ENCODE measurements around the gene MSL2. TPM values are rescaled to one million over a fixed set of nuclear protein-coding genes. Genes with fewer than 3 reads are reported as not detected.
"Not testable (repeated sequence)": the region's sequence is repeated elsewhere in the genome, so short reads cannot be mapped to it uniquely, and the experiment has no call there.

The MSL2 gene
- polyA plus RNA-seq, 6 donors from 2014 or later, result 24.4 to 60.5 (median 53.8) TPM

GRCh38 chr3:136120373-136121348 lies 75.5 kb downstream of the MSL2 start:
- peaks cover 0 to 3% of the 10 kb centered on the region in 2 donors for H3K36me3 Mint-ChIP-seq
- peak overlapping the region in 1 of 8 donors; percentile 55 for H3K4me3 Mint-ChIP-seq
- peaks cover 0 to 6% (median 2%) of the 10 kb centered on the region in 3 donors for H3K27me3 Mint-ChIP-seq
- H3K27ac Mint-ChIP-seq, result peak overlapping the region in 1 of 6 donors; percentile 72
- peaks cover 0 to 11% (median 1%) of the 10 kb centered on the region in 7 donors for H3K9me3 Mint-ChIP-seq
- peaks cover 6 to 16% (median 11%) of the 10 kb centered on the region in 3 donors for H3K4me1 Mint-ChIP-seq
- ATAC-seq (ENCODE audit: low read depth in 2 of 2) (peak in 1 of 2 donors; percentile 25), DNase-seq (peak; percentile 3)

GRCh38 chr3:136119783-136120182 lies 76.4 kb downstream of the MSL2 start:
- H3K27ac Mint-ChIP-seq; H3K27me3 Mint-ChIP-seq; ATAC-seq (ENCODE audit: low read depth in 2 of 2); H3K36me3 Mint-ChIP-seq; DNase-seq: not testable (repeated sequence)
- Mint-ChIP-seq H3K4me3 (peak overlapping the region in 1 of 8 donors; percentile 17), H3K9me3 (peaks cover 0 to 11% (median 2%) of the 10 kb centered on the region in 7 donors), H3K4me1 (peaks cover 6 to 16% (median 11%) of the 10 kb centered on the region in 3 donors)

GRCh38 chr3:136119332-136119731 lies 76.8 kb downstream of the MSL2 start:
- not testable (repeated sequence) for H3K27me3 Mint-ChIP-seq; H3K27ac Mint-ChIP-seq; ATAC-seq (ENCODE audit: low read depth in 2 of 2); DNase-seq; H3K36me3 Mint-ChIP-seq; H3K4me3 Mint-ChIP-seq
- H3K9me3 Mint-ChIP-seq, result peaks cover 0 to 11% (median 2%) of the 10 kb centered on the region in 7 donors
- H3K4me1 Mint-ChIP-seq, result peaks cover 6 to 15% (median 11%) of the 10 kb centered on the region in 3 donors

- no peak overlapping the region for H3K4me3 Mint-ChIP-seq
- peaks cover 0 to 8% (median 6%) of the 10 kb centered on the region in 3 donors for H3K27me3 Mint-ChIP-seq
- H3K27ac Mint-ChIP-seq, result no peak overlapping the region
- H3K36me3 Mint-ChIP-seq, result peaks cover 0 to 9% of the 10 kb centered on the region in 2 donors
- peaks cover 0 to 8% (median 2%) of the 10 kb centered on the region in 7 donors for H3K9me3 Mint-ChIP-seq
- ATAC-seq (ENCODE audit: low read depth in 2 of 2), result no peak
- peaks cover 2 to 11% (median 6%) of the 10 kb centered on the region in 3 donors for H3K4me1 Mint-ChIP-seq
- no peak for DNase-seq
These were observed 81.7 kb downstream of the MSL2 start for GRCh38 chr3:136114421-136114820.

- H3K36me3 Mint-ChIP-seq, result peaks cover 0 to 4% of the 10 kb centered on the region in 2 donors
- no peak overlapping the region for H3K27ac Mint-ChIP-seq
- H3K4me1 Mint-ChIP-seq, result peaks cover 5 to 19% (median 17%) of the 10 kb centered on the region in 3 donors
- H3K9me3 Mint-ChIP-seq, result peaks cover 0 to 3% (median 0%) of the 10 kb centered on the region in 7 donors
- DNase-seq, result no peak
- H3K27me3 Mint-ChIP-seq, result peaks cover 0 to 4% (median 0%) of the 10 kb centered on the region in 3 donors
- no peak overlapping the region for H3K4me3 Mint-ChIP-seq
- ATAC-seq (ENCODE audit: low read depth in 2 of 2), result no peak
These were observed 85.7 kb downstream of the MSL2 start for GRCh38 chr3:136110481-136110880.

- Mint-ChIP-seq H3K36me3 (peaks cover 0 to 4% of the 10 kb centered on the region in 2 donors), H3K9me3 (no peaks in the 10 kb centered on the region), H3K27me3 (no peaks in the 10 kb centered on the region), H3K4me3 (no peak overlapping the region), H3K4me1 (peaks cover 10 to 23% (median 21%) of the 10 kb centered on the region in 3 donors), H3K27ac (peak overlapping the region in 2 of 6 donors; percentile 16 to 36)
- DNase-seq (no peak), ATAC-seq (ENCODE audit: low read depth in 2 of 2) (no peak)
These were observed 86.6 kb downstream of the MSL2 start for GRCh38 chr3:136109499-136109898.

- H3K9me3 Mint-ChIP-seq, result no peaks in the 10 kb centered on the region
- H3K4me3 Mint-ChIP-seq, result no peak overlapping the region
- DNase-seq (no peak), ATAC-seq (ENCODE audit: low read depth in 2 of 2) (no peak)
- H3K36me3 Mint-ChIP-seq, result peaks cover 0 to 4% of the 10 kb centered on the region in 2 donors
- H3K27ac Mint-ChIP-seq, result peak overlapping the region in 2 of 6 donors; percentile 30 to 44
- H3K4me1 Mint-ChIP-seq, result peaks cover 10 to 23% (median 21%) of the 10 kb centered on the region in 3 donors
- no peaks in the 10 kb centered on the region for H3K27me3 Mint-ChIP-seq
These were observed 90.0 kb downstream of the MSL2 start for GRCh38 chr3:136106101-136106500.

GRCh38 chr3:136105044-136105443 lies 91.1 kb downstream of the MSL2 start:
- peaks cover 10 to 23% (median 20%) of the 10 kb centered on the region in 3 donors for H3K4me1 Mint-ChIP-seq

More at GRCh38 chr3:136105044-136105443, 91.1 kb downstream of the MSL2 start:
- Mint-ChIP-seq H3K27me3 (no peaks in the 10 kb centered on the region), H3K4me3 (no peak overlapping the region), H3K36me3 (peaks cover 0 to 4% of the 10 kb centered on the region in 2 donors), H3K27ac (no peak overlapping the region), H3K9me3 (no peaks in the 10 kb centered on the region)
- DNase-seq, result no peak
- ATAC-seq (ENCODE audit: low read depth in 2 of 2), result no peak

Other genes starting within 250 kb of the MSL2 start
- under 1 TPM; 0.07 to 0.34 (median 0.12) TPM for gene PPP2R3A, start 230.6 kb downstream of the MSL2 start, polyA plus RNA-seq (ENCODE audit: low read depth in 6 of 6)
- gene PCCB, start 54.0 kb upstream of the MSL2 start, polyA plus RNA-seq (ENCODE audit: low read depth in 6 of 6), result 10 to 100 TPM; 26.4 to 54.8 (median 33.1) TPM